PC-9 (cell line): Measurements from ENCODE around the gene MSS51.

ENCODE experiments used
- EZH2 ChIP-seq: fragments of 200-600 bp; sonication (generic); IDR thresholded peaks from 2 replicates; pipeline ENCODE4 v1.8.0; 2017; ENCODE audit warnings: antibody characterized with exemption, low read depth
- TF ChIP-seq, protein P1 (sequence below): fragments of 200-600 bp; sonication (generic); conservative IDR thresholded peaks from 2 replicates; pipeline ENCODE4 v1.6.1; 2017; ENCODE audit warnings: mixed run types, antibody characterized with exemption, mild to moderate bottlenecking, moderate library complexity

DNA sequence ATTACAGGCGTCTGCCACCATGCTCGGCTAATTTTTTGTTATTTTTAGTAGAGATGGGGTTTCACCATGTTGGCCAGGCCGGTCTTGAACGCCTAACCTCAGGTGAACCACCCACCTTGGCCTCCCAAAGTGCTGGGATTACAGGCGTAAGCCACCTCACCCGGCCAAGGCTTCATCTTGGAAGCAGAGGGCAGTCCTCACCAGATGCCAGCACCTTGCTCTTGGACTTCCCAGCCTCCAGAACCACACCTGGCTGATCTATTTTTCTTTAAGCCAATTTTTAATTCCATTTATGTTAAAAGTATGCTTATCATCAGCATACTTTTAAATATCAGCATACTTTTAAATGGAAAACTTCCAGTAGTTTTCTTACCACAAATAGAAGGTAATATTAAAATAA is 31.7 kb downstream of the MSS51 start:
- TF ChIP-seq, protein P1, sequence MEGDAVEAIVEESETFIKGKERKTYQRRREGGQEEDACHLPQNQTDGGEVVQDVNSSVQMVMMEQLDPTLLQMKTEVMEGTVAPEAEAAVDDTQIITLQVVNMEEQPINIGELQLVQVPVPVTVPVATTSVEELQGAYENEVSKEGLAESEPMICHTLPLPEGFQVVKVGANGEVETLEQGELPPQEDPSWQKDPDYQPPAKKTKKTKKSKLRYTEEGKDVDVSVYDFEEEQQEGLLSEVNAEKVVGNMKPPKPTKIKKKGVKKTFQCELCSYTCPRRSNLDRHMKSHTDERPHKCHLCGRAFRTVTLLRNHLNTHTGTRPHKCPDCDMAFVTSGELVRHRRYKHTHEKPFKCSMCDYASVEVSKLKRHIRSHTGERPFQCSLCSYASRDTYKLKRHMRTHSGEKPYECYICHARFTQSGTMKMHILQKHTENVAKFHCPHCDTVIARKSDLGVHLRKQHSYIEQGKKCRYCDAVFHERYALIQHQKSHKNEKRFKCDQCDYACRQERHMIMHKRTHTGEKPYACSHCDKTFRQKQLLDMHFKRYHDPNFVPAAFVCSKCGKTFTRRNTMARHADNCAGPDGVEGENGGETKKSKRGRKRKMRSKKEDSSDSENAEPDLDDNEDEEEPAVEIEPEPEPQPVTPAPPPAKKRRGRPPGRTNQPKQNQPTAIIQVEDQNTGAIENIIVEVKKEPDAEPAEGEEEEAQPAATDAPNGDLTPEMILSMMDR, result no peak
- no peak for TF ChIP-seq EZH2
